HEK293 (cell line): ENCODE results near the gene PKNOX2.

ENCODE experiments used
- CTCF ChIA-PET: fragments of 350-600 bp; formaldehyde crosslinking; extraction: SDS; loops from one replicate; lab custom pipeline; 2021; ENCODE audit warnings: antibody characterized with exemption; lab: Yijun Ruan, JAX
- POLR2A ChIA-PET: fragments of 300-600 bp; formaldehyde crosslinking; extraction: SDS; loops from one replicate; lab custom pipeline; 2020; ENCODE audit warnings: antibody characterized with exemption, inconsistent platforms; lab: Yijun Ruan, JAX
- H3K27ac ChIP-seq: fragments of 200-500 bp; sonication (Bioruptor generic); 2 replicates; pipeline ENCODE4 v1.5.1; 2014; ENCODE audit warnings: low read depth, low read length, control low read depth, inconsistent platforms; ENCODE audit errors: extremely low read depth
- H3K36me3 ChIP-seq, 2 experiments: fragments of 200-500 bp in 1 of 2; sonication (Bioruptor generic) in 1 of 2; 1 replicate in 1 of 2; 2 replicates in 1 of 2; pipeline ENCODE4 v1.5.1; 2014 to 2017; ENCODE audit warnings: inconsistent platforms in 2 of 2, low read length in 2 of 2; ENCODE audit not compliant: control insufficient read depth in 2 of 2, insufficient read depth in 1 of 2
- H3K4me1 ChIP-seq: fragments of 200-500 bp; sonication (Bioruptor generic); 2 replicates; pipeline ENCODE4 v1.5.1; 2014; ENCODE audit warnings: mild to moderate bottlenecking, low read length, inconsistent platforms; ENCODE audit not compliant: control insufficient read depth, insufficient read depth
- H3K4me3 ChIP-seq: 2 replicates; pipeline ENCODE4 v1.5.1; 2011; ENCODE audit warnings: low read depth, mild to moderate bottlenecking, control low read depth, low read length, moderate library complexity
- H3K9me3 ChIP-seq: fragments of 200-500 bp; sonication (Bioruptor generic); 2 replicates; pipeline ENCODE4 v1.5.1; 2014; ENCODE audit warnings: low read depth, low read length, inconsistent platforms; ENCODE audit not compliant: control insufficient read depth, insufficient read depth
- BCL11A ChIP-seq: fragments of 450-650 bp; formaldehyde crosslinking; IDR thresholded peaks from 2 replicates; pipeline ENCODE4 v1.5.1; 2016; ENCODE audit warnings: low read depth, missing biosample characterization, missing genetic modification characterization
- HIC1 ChIP-seq: fragments of 450-650 bp; formaldehyde crosslinking; IDR thresholded peaks from 2 replicates; pipeline ENCODE4 v1.5.1; 2016; ENCODE audit warnings: missing biosample characterization, missing genetic modification characterization
- HOXA7 ChIP-seq: sonication (generic); formaldehyde crosslinking; IDR thresholded peaks from 2 replicates; pipeline ENCODE4 v1.8.1; 2022; ENCODE audit warnings: missing genetic modification reagents, borderline replicate concordance
- IKZF3 ChIP-seq: fragments of 450-650 bp; IDR thresholded peaks from 2 replicates; pipeline ENCODE4 v1.5.0; 2018; ENCODE audit warnings: missing biosample characterization, mild to moderate bottlenecking, missing genetic modification characterization, moderate library complexity
- KLF1 ChIP-seq: fragments of 450-650 bp; formaldehyde crosslinking; IDR thresholded peaks from 2 replicates; pipeline ENCODE4 v1.5.1; 2016; ENCODE audit warnings: missing biosample characterization, missing genetic modification characterization
- SCRT2 ChIP-seq: fragments of 450-650 bp; formaldehyde crosslinking; IDR thresholded peaks from 2 replicates; pipeline ENCODE4 v1.5.1; 2016; ENCODE audit warnings: missing biosample characterization, missing genetic modification characterization
- SETDB1 ChIP-seq: IDR thresholded peaks from one replicate; pipeline ENCODE4 v1.6.1; 2017; ENCODE audit warnings: mild to moderate bottlenecking, low read length, moderate library complexity, mixed read lengths; ENCODE audit not compliant: insufficient read length
- TCF7L2 ChIP-seq: IDR thresholded peaks from 2 replicates; pipeline ENCODE4 v1.6.1; 2011; ENCODE audit warnings: low read depth, mild to moderate bottlenecking, inconsistent platforms, low read length, moderate library complexity, borderline replicate concordance
- WT1 ChIP-seq: fragments of 450-650 bp; formaldehyde crosslinking; IDR thresholded peaks from 2 replicates; pipeline ENCODE4 v1.5.1; 2016; ENCODE audit warnings: missing biosample characterization, missing genetic modification characterization
- YY1 ChIP-seq: fragments of 450-650 bp; formaldehyde crosslinking; IDR thresholded peaks from 2 replicates; pipeline ENCODE4 v1.5.1; 2018; ENCODE audit warnings: missing biosample characterization, missing genetic modification characterization
- ZNF121 ChIP-seq: fragments of 450-650 bp; formaldehyde crosslinking; IDR thresholded peaks from 2 replicates; pipeline ENCODE4 v1.5.1; 2016; ENCODE audit warnings: missing biosample characterization, missing genetic modification characterization
- ZNF132 ChIP-seq: fragments of 450-650 bp; formaldehyde crosslinking; IDR thresholded peaks from 2 replicates; pipeline ENCODE4 v1.5.1; 2017; ENCODE audit warnings: missing biosample characterization, missing genetic modification characterization, borderline replicate concordance
- ZNF146 ChIP-seq: fragments of 450-650 bp; formaldehyde crosslinking; IDR thresholded peaks from 2 replicates; pipeline ENCODE4 v1.5.1; 2016; ENCODE audit warnings: missing biosample characterization, missing genetic modification characterization
- ZNF16 ChIP-seq: fragments of 450-650 bp; formaldehyde crosslinking; IDR thresholded peaks from 2 replicates; pipeline ENCODE4 v1.5.1; 2016; ENCODE audit warnings: low read depth, missing biosample characterization, missing genetic modification characterization
- ZNF19 ChIP-seq: fragments of 450-650 bp; formaldehyde crosslinking; IDR thresholded peaks from 2 replicates; pipeline ENCODE4; 2016; ENCODE audit warnings: missing biosample characterization, missing genetic modification characterization, low read depth
- ZNF202 ChIP-seq: fragments of 450-650 bp; formaldehyde crosslinking; IDR thresholded peaks from 2 replicates; pipeline ENCODE4 v1.5.1; 2016; ENCODE audit warnings: missing biosample characterization, missing genetic modification characterization, borderline replicate concordance
- ZNF214 ChIP-seq: fragments of 450-650 bp; formaldehyde crosslinking; IDR thresholded peaks from 2 replicates; pipeline ENCODE4 v1.5.1; 2017; ENCODE audit warnings: missing biosample characterization, mild to moderate bottlenecking, missing genetic modification characterization, borderline replicate concordance
- ZNF223 ChIP-seq: fragments of 450-650 bp; formaldehyde crosslinking; IDR thresholded peaks from 2 replicates; pipeline ENCODE4 v1.5.1; 2016; ENCODE audit warnings: missing biosample characterization, missing genetic modification characterization
- ZNF26 ChIP-seq: fragments of 450-650 bp; formaldehyde crosslinking; IDR thresholded peaks from 2 replicates; pipeline ENCODE4 v1.5.1; 2016; ENCODE audit warnings: missing biosample characterization, missing genetic modification characterization
- ZNF311 ChIP-seq: fragments of 450-650 bp; formaldehyde crosslinking; IDR thresholded peaks from 2 replicates; pipeline ENCODE4 v1.5.1; 2017; ENCODE audit warnings: missing biosample characterization, missing genetic modification characterization, borderline replicate concordance
- ZNF324 ChIP-seq: fragments of 450-650 bp; formaldehyde crosslinking; IDR thresholded peaks from 2 replicates; pipeline ENCODE4 v1.5.1; 2016; ENCODE audit warnings: missing biosample characterization, missing genetic modification characterization
- ZNF37A ChIP-seq: fragments of 450-650 bp; IDR thresholded peaks from 2 replicates; pipeline ENCODE4 v1.5.1; 2018; ENCODE audit warnings: missing biosample characterization, missing genetic modification characterization
- ZNF521 ChIP-seq: fragments of 450-650 bp; formaldehyde crosslinking; IDR thresholded peaks from 2 replicates; pipeline ENCODE4 v1.5.1; 2017; ENCODE audit warnings: missing biosample characterization, mild to moderate bottlenecking, missing genetic modification characterization
- ZNF560 ChIP-seq: fragments of 450-650 bp; formaldehyde crosslinking; IDR thresholded peaks from 2 replicates; pipeline ENCODE4 v1.5.1; 2017; ENCODE audit warnings: missing biosample characterization, missing genetic modification characterization, borderline replicate concordance
- ZNF596 ChIP-seq: fragments of 450-650 bp; IDR thresholded peaks from 2 replicates; pipeline ENCODE4 v1.5.0; 2018; ENCODE audit warnings: missing biosample characterization, mild to moderate bottlenecking, missing genetic modification characterization, moderate library complexity
- ZNF600 ChIP-seq: fragments of 450-650 bp; formaldehyde crosslinking; IDR thresholded peaks from 2 replicates; pipeline ENCODE4 v1.5.1; 2016; ENCODE audit warnings: missing biosample characterization, missing genetic modification characterization
- ZNF624 ChIP-seq: fragments of 450-650 bp; formaldehyde crosslinking; IDR thresholded peaks from 2 replicates; pipeline ENCODE4 v1.5.1; 2017; ENCODE audit warnings: missing biosample characterization, missing genetic modification characterization
- ZNF660 ChIP-seq: fragments of 450-650 bp; IDR thresholded peaks from 2 replicates; pipeline ENCODE4 v1.5.1; 2018; ENCODE audit warnings: missing biosample characterization, mild to moderate bottlenecking, missing genetic modification characterization
- ZNF791 ChIP-seq: fragments of 450-650 bp; formaldehyde crosslinking; IDR thresholded peaks from 2 replicates; pipeline ENCODE4 v1.5.1; 2016; ENCODE audit warnings: missing biosample characterization, missing genetic modification characterization
- ZSCAN30 ChIP-seq: fragments of 450-650 bp; IDR thresholded peaks from 2 replicates; pipeline ENCODE4 v1.5.1; 2018; ENCODE audit warnings: missing biosample characterization, mild to moderate bottlenecking, missing genetic modification characterization, moderate library complexity
- TF ChIP-seq, protein P1 (sequence below): fragments of 450-650 bp; formaldehyde crosslinking; conservative IDR thresholded peaks from 2 replicates; pipeline ENCODE4 v1.5.1; 2016; ENCODE audit warnings: low read depth, missing biosample characterization, missing genetic modification characterization

The PKNOX2 gene

DNA sequence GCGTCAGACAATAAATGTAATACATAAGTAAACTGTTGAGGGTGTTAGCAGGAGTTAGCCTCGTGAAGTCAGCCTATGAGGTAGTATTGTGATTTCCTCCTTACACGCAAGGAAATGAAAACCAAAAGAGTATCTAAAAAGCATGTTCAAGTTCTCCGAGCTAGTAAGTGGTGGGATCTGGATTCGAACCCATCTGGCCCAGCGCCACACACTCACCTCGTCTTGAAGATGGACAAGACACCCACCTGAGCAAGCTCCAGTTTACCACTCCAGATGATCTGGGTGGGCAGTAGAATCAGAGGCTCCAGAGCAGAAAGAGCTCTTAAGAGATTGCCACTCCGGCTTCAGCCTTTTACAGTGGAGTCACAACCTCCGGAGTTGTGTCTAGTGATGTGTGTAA, 140.3 kb downstream of the PKNOX2 start:
- H3K4me1 ChIP-seq: peaks cover 4% of the 10 kb centered on the region; the same call in 1 of the 2 replicates
- H3K9me3 ChIP-seq: no peaks in the 10 kb centered on the region
- no peak overlapping the region for H3K4me3 ChIP-seq
- ChIA-PET CTCF (interaction anchor here (1.1 kb wide), 2 partner anchors 41 to 141 kb away, joined by 3 to 5 read pairs; no protein-coding TSS in a partner anchor), POLR2A (no interaction called here)
- no peak overlapping the region for H3K27ac ChIP-seq
- no peaks in the 10 kb centered on the region for H3K36me3 ChIP-seq
- no peak for TF ChIP-seq ZNF324
- TF ChIP-seq ZNF600 (tag by site-specific recombination): no peak
- no peak for TF ChIP-seq WT1 (tag by site-specific recombination)
- no peak for TF ChIP-seq ZNF19 (tag by site-specific recombination)
- no peak for TF ChIP-seq SETDB1
- TF ChIP-seq HIC1 (tag by site-specific recombination): no peak
- no peak for TF ChIP-seq ZNF223 (tag by site-specific recombination)
- no peak for TF ChIP-seq ZNF37A (tag by site-specific recombination)
- no peak for TF ChIP-seq ZNF121 (tag by site-specific recombination)
- TF ChIP-seq, protein P1, sequence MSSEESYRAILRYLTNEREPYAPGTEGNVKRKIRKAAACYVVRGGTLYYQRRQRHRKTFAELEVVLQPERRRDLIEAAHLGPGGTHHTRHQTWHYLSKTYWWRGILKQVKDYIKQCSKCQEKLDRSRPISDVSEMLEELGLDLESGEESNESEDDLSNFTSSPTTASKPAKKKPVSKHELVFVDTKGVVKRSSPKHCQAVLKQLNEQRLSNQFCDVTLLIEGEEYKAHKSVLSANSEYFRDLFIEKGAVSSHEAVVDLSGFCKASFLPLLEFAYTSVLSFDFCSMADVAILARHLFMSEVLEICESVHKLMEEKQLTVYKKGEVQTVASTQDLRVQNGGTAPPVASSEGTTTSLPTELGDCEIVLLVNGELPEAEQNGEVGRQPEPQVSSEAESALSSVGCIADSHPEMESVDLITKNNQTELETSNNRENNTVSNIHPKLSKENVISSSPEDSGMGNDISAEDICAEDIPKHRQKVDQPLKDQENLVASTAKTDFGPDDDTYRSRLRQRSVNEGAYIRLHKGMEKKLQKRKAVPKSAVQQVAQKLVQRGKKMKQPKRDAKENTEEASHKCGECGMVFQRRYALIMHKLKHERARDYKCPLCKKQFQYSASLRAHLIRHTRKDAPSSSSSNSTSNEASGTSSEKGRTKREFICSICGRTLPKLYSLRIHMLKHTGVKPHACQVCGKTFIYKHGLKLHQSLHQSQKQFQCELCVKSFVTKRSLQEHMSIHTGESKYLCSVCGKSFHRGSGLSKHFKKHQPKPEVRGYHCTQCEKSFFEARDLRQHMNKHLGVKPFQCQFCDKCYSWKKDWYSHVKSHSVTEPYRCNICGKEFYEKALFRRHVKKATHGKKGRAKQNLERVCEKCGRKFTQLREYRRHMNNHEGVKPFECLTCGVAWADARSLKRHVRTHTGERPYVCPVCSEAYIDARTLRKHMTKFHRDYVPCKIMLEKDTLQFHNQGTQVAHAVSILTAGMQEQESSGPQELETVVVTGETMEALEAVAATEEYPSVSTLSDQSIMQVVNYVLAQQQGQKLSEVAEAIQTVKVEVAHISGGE (tag by site-specific recombination): no peak
- no peak for TF ChIP-seq ZNF26 (tag by site-specific recombination)
- TF ChIP-seq BCL11A (tag by site-specific recombination): no peak
- TF ChIP-seq HOXA7 (CRISPR knock-in tag): no peak
- TF ChIP-seq ZNF132 (tag by site-specific recombination): no peak
- TF ChIP-seq ZNF311 (tag by site-specific recombination): no peak
- no peak for TF ChIP-seq SCRT2 (tag by site-specific recombination)
- no peak for TF ChIP-seq YY1 (tag by site-specific recombination)
- no peak for TF ChIP-seq ZNF146 (tag by site-specific recombination)
- no peak for TF ChIP-seq ZNF660 (tag by site-specific recombination)

DNA sequence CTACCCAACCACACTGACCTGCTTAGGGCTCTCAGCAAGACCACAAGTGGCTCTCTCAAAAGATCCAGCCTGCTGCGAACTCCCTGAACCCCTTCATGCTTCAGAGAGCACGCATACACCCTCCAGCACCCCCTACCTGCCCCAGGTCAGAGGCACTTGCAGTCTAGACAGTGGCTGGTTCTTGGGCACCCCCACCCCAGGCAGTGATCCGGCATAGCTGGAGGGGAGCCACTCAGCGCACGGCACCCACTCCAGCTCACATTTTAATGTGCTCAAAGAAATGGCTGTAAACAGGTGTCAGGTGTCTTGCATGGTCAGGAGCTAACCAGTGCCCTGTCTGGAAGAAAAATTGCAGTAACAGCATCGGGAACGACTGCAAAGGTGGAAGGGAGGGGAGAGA, 140.8 kb downstream of the PKNOX2 start:
- Histone ChIP-seq H3K36me3 (no peaks in the 10 kb centered on the region), H3K4me3 (no peak overlapping the region), H3K4me1 (peaks cover 4% of the 10 kb centered on the region; the same call in 1 of the 2 replicates), H3K9me3 (no peaks in the 10 kb centered on the region), H3K27ac (no peak overlapping the region)
- CTCF ChIA-PET: interaction anchor here (1.1 kb wide), 2 partner anchors 41 to 142 kb away, joined by 3 to 5 read pairs; no protein-coding TSS in a partner anchor
- POLR2A ChIA-PET: no interaction called here
- no peak for TF ChIP-seq ZNF791 (tag by site-specific recombination)
- no peak for TF ChIP-seq ZNF521 (tag by site-specific recombination)
- TF ChIP-seq IKZF3 (tag by site-specific recombination): no peak
- TF ChIP-seq TCF7L2: no peak
- TF ChIP-seq ZNF596 (tag by site-specific recombination): no peak
- no peak for TF ChIP-seq ZNF560 (tag by site-specific recombination)
- TF ChIP-seq ZNF311 (tag by site-specific recombination): no peak
- no peak for TF ChIP-seq ZNF624
- TF ChIP-seq ZNF214 (tag by site-specific recombination): no peak
- no peak for TF ChIP-seq ZNF660 (tag by site-specific recombination)
- no peak for TF ChIP-seq ZNF202 (tag by site-specific recombination)
- no peak for TF ChIP-seq ZSCAN30 (tag by site-specific recombination)
- TF ChIP-seq ZNF16 (tag by site-specific recombination): no peak
- no peak for TF ChIP-seq KLF1 (tag by site-specific recombination)
